Tibial artery (tissue), 4 donors: Measurements from ENCODE around the gene APCDD1L.
"Not testable (repeated sequence)": the region's sequence is repeated elsewhere in the genome, so short reads cannot be mapped to it uniquely, and the experiment has no call there.

Experiments used
- DNase-seq, 2 donors: peaks; one replicate each; pipeline ENCODE4 v3.0.0-alpha.2; 2019
- H3K27ac ChIP-seq, 2 donors: fragments of 200-600 bp; sonication (generic) in 1 of 2; 1 replicate in 1 of 2; 2 replicates in 1 of 2; pipeline ENCODE4 v1.5.1; 2018 to 2019; ENCODE audit warnings: mild to moderate bottlenecking in 1 of 2
- H3K27me3 ChIP-seq, 2 donors: fragments of 200-600 bp; sonication (generic) in 1 of 2; one replicate each; pipeline versions ENCODE4 v1.5.1 to v1.6.0; 2016 to 2019
- H3K36me3 ChIP-seq, 3 donors: fragments of 200-600 bp; sonication (generic) in 2 of 3; one replicate each; pipeline ENCODE4 v1.5.1; 2016 to 2019; ENCODE audit warnings: mild to moderate bottlenecking in 2 of 3
- H3K4me1 ChIP-seq, 4 donors: fragments of 200-600 bp; sonication (generic) in 2 of 4; 1 replicate in 3 of 4; 2 replicates in 1 of 4; pipeline ENCODE4 v1.5.1; 2016 to 2019
- H3K4me3 ChIP-seq, 2 donors: fragments of 200-600 bp; sonication (generic) in 1 of 2; 1 replicate in 1 of 2; 2 replicates in 1 of 2; pipeline ENCODE4 v1.5.1; 2018 to 2019; ENCODE audit warnings: mild to moderate bottlenecking in 2 of 2
- H3K9me3 ChIP-seq, 3 donors: fragments of 200-600 bp; sonication (generic) in 1 of 3; one replicate each; pipeline ENCODE4 v1.5.1; 2016 to 2019
- CTCF ChIP-seq, 2 experiments: fragments of 200-600 bp in 1 of 2; fragments of 450-650 bp in 1 of 2; IDR thresholded peaks; one replicate each; pipeline ENCODE4 v1.5.1; 2017 to 2019; ENCODE audit warnings: antibody characterized with exemption in 2 of 2, mild to moderate bottlenecking in 1 of 2, moderate library complexity in 1 of 2
- intact Hi-C: fragments of 100-400 bp; cut with DNase I; formaldehyde crosslinking; loops from one replicate; pipeline ENCODE4 v1.15.0; 2023; ENCODE audit warnings: low total_unique reads

APCDD1L gene

GRCh38 chr20:58511364-58511763 lies 3.8 kb downstream of the APCDD1L start:
- Histone ChIP-seq H3K27me3 (peaks cover 0 to 10% of the 10 kb centered on the region in 2 donors), H3K9me3 (peaks cover 0 to under 1% (median 0%) of the 10 kb centered on the region in 3 donors), H3K36me3 (no peaks in the 10 kb centered on the region), H3K4me1 (peaks cover 0 to 26% (median 18%) of the 10 kb centered on the region in 4 donors), H3K27ac (no peak overlapping the region), H3K4me3 (no peak overlapping the region)
- no peak for TF ChIP-seq CTCF (IDR thresholded peaks at IDR 0.05)
- no peak for DNase-seq
- intact Hi-C loops: no loop called here

GRCh38 chr20:58510921-58511320 lies 4.3 kb downstream of the APCDD1L start:
- Histone ChIP-seq H3K4me1 (peaks cover 0 to 26% (median 18%) of the 10 kb centered on the region in 4 donors), H3K27me3 (peaks cover 0 to 10% of the 10 kb centered on the region in 2 donors), H3K36me3 (no peaks in the 10 kb centered on the region), H3K9me3 (peaks cover 0 to 5% (median 0%) of the 10 kb centered on the region in 3 donors), H3K4me3 (no peak overlapping the region), H3K27ac (no peak overlapping the region)
- no peak for DNase-seq
- intact Hi-C loops: no loop called here
- TF ChIP-seq CTCF (IDR thresholded peaks at IDR 0.05): no peak

GRCh38 chr20:58508762-58509395 lies 6.3 kb downstream of the APCDD1L start:
- TF ChIP-seq CTCF (IDR thresholded peaks at IDR 0.05): no peak
- peaks cover 0 to 15% (median 14%) of the 10 kb centered on the region in 3 donors for H3K9me3 ChIP-seq
- intact Hi-C loops: no loop called here
- no peak overlapping the region for H3K4me3 ChIP-seq
- no peak overlapping the region for H3K27ac ChIP-seq
- H3K4me1 ChIP-seq: peaks cover 0 to 13% (median 9%) of the 10 kb centered on the region in 4 donors
- H3K36me3 ChIP-seq: no peaks in the 10 kb centered on the region
- DNase-seq: no peak
- peaks cover 0 to 2% of the 10 kb centered on the region in 2 donors for H3K27me3 ChIP-seq

GRCh38 chr20:58506999-58507398 lies 8.2 kb downstream of the APCDD1L start:
- H3K27me3 ChIP-seq, intact Hi-C loops, H3K4me1 ChIP-seq, H3K27ac ChIP-seq, H3K4me3 ChIP-seq, DNase-seq, H3K36me3 ChIP-seq: not testable (repeated sequence)
- H3K9me3 ChIP-seq: peaks cover 0 to 22% (median 21%) of the 10 kb centered on the region in 3 donors

- no peak for TF ChIP-seq CTCF (IDR thresholded peaks at IDR 0.05)
- intact Hi-C loops: no loop called here
- Histone ChIP-seq H3K27me3 (no peaks in the 10 kb centered on the region), H3K9me3 (peaks cover 0 to 31% (median 26%) of the 10 kb centered on the region in 3 donors), H3K4me3 (no peak overlapping the region), H3K36me3 (peaks cover 0 to 5% (median 0%) of the 10 kb centered on the region in 3 donors), H3K4me1 (no peaks in the 10 kb centered on the region), H3K27ac (no peak overlapping the region)
- no peak for DNase-seq
Observed at GRCh38 chr20:58504566-58504965, 10.6 kb downstream of the APCDD1L start.

GRCh38 chr20:58503668-58504067 lies 11.5 kb downstream of the APCDD1L start:
- H3K36me3 ChIP-seq: peaks cover 0 to 5% (median 0%) of the 10 kb centered on the region in 3 donors
- TF ChIP-seq CTCF (IDR thresholded peaks at IDR 0.05): no peak
- no peak overlapping the region for H3K4me3 ChIP-seq
- intact Hi-C loops: no loop called here
- H3K9me3 ChIP-seq: peaks cover 0 to 31% (median 26%) of the 10 kb centered on the region in 3 donors
- no peaks in the 10 kb centered on the region for H3K27me3 ChIP-seq
- no peaks in the 10 kb centered on the region for H3K4me1 ChIP-seq
- DNase-seq: no peak
- H3K27ac ChIP-seq: no peak overlapping the region
